IgD-negative memory B cell (primary cell): ENCODE results near the gene NXPE4. TPM values are rescaled to one million over a fixed set of nuclear protein-coding genes. Genes with fewer than 3 reads are reported as not detected.
A peak's percentile ranks its signal among the peaks of the same experiment; 100 is the strongest.
"Not testable (repeated sequence)": the region's sequence is repeated elsewhere in the genome, so short reads cannot be mapped to it uniquely, and the experiment has no call there.

Experiments used
- H3K27ac Mint-ChIP-seq, 3 donors: one replicate each; pipeline ENCODE4 v1.8.0; 2020 to 2022; ENCODE audit warnings: mild to moderate bottlenecking in 3 of 3, mixed read lengths in 3 of 3, moderate library complexity in 1 of 3
- H3K27me3 Mint-ChIP-seq: one replicate; pipeline ENCODE4 v1.8.0; 2021; ENCODE audit warnings: mixed read lengths
- H3K36me3 Mint-ChIP-seq: one replicate; pipeline ENCODE4 v1.8.0; 2020; ENCODE audit warnings: mild to moderate bottlenecking, mixed read lengths
- H3K4me1 Mint-ChIP-seq, 3 donors: one replicate each; pipeline ENCODE4 v1.8.0; 2020 to 2022; ENCODE audit warnings: mixed read lengths in 3 of 3, mild to moderate bottlenecking in 1 of 3
- H3K4me3 Mint-ChIP-seq, 4 donors: one replicate each; pipeline ENCODE4 v1.8.0; 2020 to 2022; ENCODE audit warnings: mild to moderate bottlenecking in 4 of 4, mixed read lengths in 4 of 4, moderate library complexity in 3 of 4
- H3K9me3 Mint-ChIP-seq, 3 donors: one replicate each; pipeline ENCODE4 v1.8.0; 2020 to 2021; ENCODE audit warnings: mixed read lengths in 3 of 3, mild to moderate bottlenecking in 1 of 3
- polyA plus RNA-seq: library from polyadenylated mRNA; unstranded; fragments of 300-500 nt; fragmentation: Illumina TruSeq; gene quantifications from one replicate; pipeline ENCODE4 v1.2.3, GENCODE V29; 2021

NXPE4 gene
- polyA plus RNA-seq, 1 donor from 2014 or later, result not detected

- H3K36me3 Mint-ChIP-seq, result no peaks in the 10 kb centered on the region
- H3K27ac Mint-ChIP-seq, result no peak overlapping the region
- no peaks in the 10 kb centered on the region for H3K4me1 Mint-ChIP-seq
- H3K9me3 Mint-ChIP-seq, result peaks cover 0 to 4% (median 4%) of the 10 kb centered on the region in 3 donors
- H3K27me3 Mint-ChIP-seq, result no peaks in the 10 kb centered on the region
- H3K4me3 Mint-ChIP-seq, result no peak overlapping the region
Measured at GRCh38 chr11:114604179-114604813, 8.7 kb upstream of the NXPE4 start.

GRCh38 chr11:114603151-114603550 lies 7.6 kb upstream of the NXPE4 start:
- not testable (repeated sequence) for H3K9me3 Mint-ChIP-seq, H3K36me3 Mint-ChIP-seq, H3K27ac Mint-ChIP-seq, H3K27me3 Mint-ChIP-seq, H3K4me1 Mint-ChIP-seq, H3K4me3 Mint-ChIP-seq

- Mint-ChIP-seq H3K4me3 (peak overlapping the region in 1 of 4 donors; percentile 17), H3K36me3 (no peaks in the 10 kb centered on the region), H3K27me3 (no peaks in the 10 kb centered on the region), H3K9me3 (no peaks in the 10 kb centered on the region), H3K4me1 (no peaks in the 10 kb centered on the region), H3K27ac (no peak overlapping the region)
Measured at GRCh38 chr11:114598461-114598860, 2.9 kb upstream of the NXPE4 start.

GRCh38 chr11:114596175-114596919 lies 761 bp upstream of the NXPE4 start:
- H3K4me3 Mint-ChIP-seq, result no peak overlapping the region
- H3K36me3 Mint-ChIP-seq, result peaks cover 2% of the 10 kb centered on the region
- H3K27ac Mint-ChIP-seq, result no peak overlapping the region
- H3K27me3 Mint-ChIP-seq, result peaks cover 2% of the 10 kb centered on the region
- H3K9me3 Mint-ChIP-seq, result no peaks in the 10 kb centered on the region
- H3K4me1 Mint-ChIP-seq, result no peaks in the 10 kb centered on the region

- H3K36me3 Mint-ChIP-seq, result peaks cover 2% of the 10 kb centered on the region
- no peak overlapping the region for H3K27ac Mint-ChIP-seq
- H3K27me3 Mint-ChIP-seq, result peaks cover 2% of the 10 kb centered on the region
- H3K9me3 Mint-ChIP-seq, result no peaks in the 10 kb centered on the region
- no peak overlapping the region for H3K4me3 Mint-ChIP-seq
- no peaks in the 10 kb centered on the region for H3K4me1 Mint-ChIP-seq
Measured at GRCh38 chr11:114594703-114595102, 883 bp downstream of the NXPE4 start.

GRCh38 chr11:114587398-114587953 lies 8.1 kb downstream of the NXPE4 start:
- no peak overlapping the region for H3K27ac Mint-ChIP-seq
- no peaks in the 10 kb centered on the region for H3K4me1 Mint-ChIP-seq
- no peak overlapping the region for H3K4me3 Mint-ChIP-seq
- H3K27me3 Mint-ChIP-seq, result peaks cover 2% of the 10 kb centered on the region
- H3K9me3 Mint-ChIP-seq, result peaks cover 6 to 27% (median 12%) of the 10 kb centered on the region in 3 donors
- H3K36me3 Mint-ChIP-seq, result peaks cover 2% of the 10 kb centered on the region

- Mint-ChIP-seq H3K4me3 (no peak overlapping the region), H3K27me3 (peaks cover under 1% of the 10 kb centered on the region), H3K27ac (no peak overlapping the region), H3K9me3 (peaks cover 6 to 27% (median 12%) of the 10 kb centered on the region in 3 donors), H3K4me1 (no peaks in the 10 kb centered on the region), H3K36me3 (no peaks in the 10 kb centered on the region)
Measured at GRCh38 chr11:114586797-114587196, 8.8 kb downstream of the NXPE4 start.

GRCh38 chr11:114571712-114572111 lies 23.9 kb downstream of the NXPE4 start:
- no peaks in the 10 kb centered on the region for H3K4me1 Mint-ChIP-seq
- H3K9me3 Mint-ChIP-seq, result peaks cover 0 to 9% (median 0%) of the 10 kb centered on the region in 3 donors
- no peak overlapping the region for H3K27ac Mint-ChIP-seq
- H3K4me3 Mint-ChIP-seq, result no peak overlapping the region
- no peaks in the 10 kb centered on the region for H3K36me3 Mint-ChIP-seq
- H3K27me3 Mint-ChIP-seq, result no peaks in the 10 kb centered on the region

- H3K36me3 Mint-ChIP-seq, result no peaks in the 10 kb centered on the region
- no peak overlapping the region for H3K27ac Mint-ChIP-seq
- no peaks in the 10 kb centered on the region for H3K27me3 Mint-ChIP-seq
- H3K4me1 Mint-ChIP-seq, result no peaks in the 10 kb centered on the region
- H3K4me3 Mint-ChIP-seq, result no peak overlapping the region
- H3K9me3 Mint-ChIP-seq, result peaks cover 0 to 9% (median 0%) of the 10 kb centered on the region in 3 donors
Measured at GRCh38 chr11:114569801-114570200, 25.8 kb downstream of the NXPE4 start.

GRCh38 chr11:114566276-114566675 lies 29.3 kb downstream of the NXPE4 start:
- H3K4me1 Mint-ChIP-seq, result no peaks in the 10 kb centered on the region
- H3K27ac Mint-ChIP-seq, result no peak overlapping the region
- peaks cover 0 to 2% (median 0%) of the 10 kb centered on the region in 3 donors for H3K9me3 Mint-ChIP-seq
- no peak overlapping the region for H3K4me3 Mint-ChIP-seq
- H3K36me3 Mint-ChIP-seq, result peaks cover 2% of the 10 kb centered on the region
- H3K27me3 Mint-ChIP-seq, result no peaks in the 10 kb centered on the region

GRCh38 chr11:114564831-114565230 lies 30.8 kb downstream of the NXPE4 start:
- Mint-ChIP-seq H3K27me3 (no peaks in the 10 kb centered on the region), H3K27ac (no peak overlapping the region), H3K4me1 (no peaks in the 10 kb centered on the region), H3K9me3 (peaks cover 0 to 2% (median 0%) of the 10 kb centered on the region in 3 donors), H3K36me3 (peaks cover 2% of the 10 kb centered on the region), H3K4me3 (no peak overlapping the region)

GRCh38 chr11:114563077-114563476 lies 32.5 kb downstream of the NXPE4 start:
- Mint-ChIP-seq H3K27me3 (no peaks in the 10 kb centered on the region), H3K9me3 (no peaks in the 10 kb centered on the region), H3K36me3 (peaks cover 2% of the 10 kb centered on the region), H3K27ac (no peak overlapping the region), H3K4me1 (no peaks in the 10 kb centered on the region), H3K4me3 (no peak overlapping the region)

- H3K36me3 Mint-ChIP-seq, result peaks cover 2% of the 10 kb centered on the region
Measured at GRCh38 chr11:114562166-114562916, 33.2 kb downstream of the NXPE4 start.

GRCh38 chr11:114559425-114560310 lies 35.9 kb downstream of the NXPE4 start, which contains the start of gene NXPE1:
TSS of gene NXPE1 (minus strand) at chr11:114559881. CDS start at chr11:114551201, 8,680 bp downstream.
- no peak within 1 kb of the TSS for H3K4me3 Mint-ChIP-seq
- H3K4me1 Mint-ChIP-seq, result no peaks in the 10 kb centered on the region
- no peak within 1 kb of the TSS for H3K27ac Mint-ChIP-seq
- H3K9me3 Mint-ChIP-seq, result no peaks in the 10 kb centered on the region
- H3K36me3 Mint-ChIP-seq, result peaks cover 6% of the 10 kb centered on the region
- no peaks in the 10 kb centered on the region for H3K27me3 Mint-ChIP-seq

More at GRCh38 chr11:114562166-114562916, 33.2 kb downstream of the NXPE4 start:
- Mint-ChIP-seq H3K27ac (no peak overlapping the region), H3K4me1 (no peaks in the 10 kb centered on the region), H3K9me3 (no peaks in the 10 kb centered on the region), H3K27me3 (no peaks in the 10 kb centered on the region), H3K4me3 (no peak overlapping the region)
